A673 (cell line): ENCODE data around the gene BNC2. TPM values are rescaled to one million over a fixed set of nuclear protein-coding genes. Genes with fewer than 3 reads are reported as not detected.
"Not testable (repeated sequence)": the region's sequence is repeated elsewhere in the genome, so short reads cannot be mapped to it uniquely, and the experiment has no call there.

Source experiments
- BruUV-seq: library from RNA; stranded (reverse); fragments of 400-500 nt; replicated peaks from 2 replicates; lab custom pipeline; 2021; lab: Mats Ljungman, UMichigan
- CTCF ChIA-PET: fragments of 300-600 bp; sonication (Branson Sonifier 250); formaldehyde crosslinking; loops from one replicate; lab custom pipeline; 2022; ENCODE audit warnings: antibody characterized with exemption; lab: Charles Lee
- POLR2A ChIA-PET: fragments of 300-600 bp; sonication (Branson Sonifier 250); formaldehyde crosslinking; loops from one replicate; lab custom pipeline; 2022; ENCODE audit warnings: antibody characterized with exemption; ENCODE audit not compliant: low non-redundant PET; lab: Charles Lee
- DNase-seq: peaks from one replicate; pipeline ENCODE4 v3.0.0-alpha.2; 2015; ENCODE audit warnings: low spot score
- H3K27ac ChIP-seq: fragments of 200-600 bp; sonication (generic); 2 replicates; pipeline ENCODE4 v1.5.1; 2016; ENCODE audit warnings: mixed run types, low read depth, mild to moderate bottlenecking, mixed read lengths, antibody characterized with exemption, low read length; ENCODE audit not compliant: poor library complexity, severe bottlenecking
- H3K27me3 ChIP-seq: fragments of 200-600 bp; sonication (generic); replicated peaks from 2 replicates; pipeline ENCODE4 v1.6.1; 2017; ENCODE audit warnings: mixed run types, low read depth, mild to moderate bottlenecking, mixed read lengths, antibody characterized with exemption, low read length; ENCODE audit not compliant: insufficient read depth, poor library complexity
- H3K36me3 ChIP-seq: fragments of 200-600 bp; sonication (generic); 2 replicates; pipeline ENCODE4 v1.6.1; 2016; ENCODE audit warnings: mixed run types, mild to moderate bottlenecking, mixed read lengths, antibody characterized with exemption, low read length; ENCODE audit not compliant: insufficient read depth, poor library complexity, severe bottlenecking
- H3K4me1 ChIP-seq: fragments of 200-600 bp; sonication (generic); 2 replicates; pipeline ENCODE4 v1.6.1; 2017; ENCODE audit warnings: mixed run types, mild to moderate bottlenecking, mixed read lengths, antibody characterized with exemption, low read length; ENCODE audit not compliant: insufficient read depth, poor library complexity, severe bottlenecking
- H3K4me3 ChIP-seq: fragments of 200-600 bp; sonication (generic); 2 replicates; pipeline ENCODE4 v1.5.1; 2016; ENCODE audit warnings: low read depth, mixed run types, mild to moderate bottlenecking, mixed read lengths, low read length; ENCODE audit not compliant: poor library complexity, severe bottlenecking
- H3K9me3 ChIP-seq: fragments of 200-600 bp; sonication (generic); 2 replicates; pipeline ENCODE4 v1.6.1; 2016; ENCODE audit warnings: mixed run types, low read depth, mild to moderate bottlenecking, mixed read lengths, antibody characterized with exemption, low read length; ENCODE audit not compliant: poor library complexity, severe bottlenecking
- CTCF ChIP-seq: fragments of 300-800, 200-600 bp; sonication (generic); conservative IDR thresholded peaks from 2 replicates; pipeline ENCODE4 v1.5.1; 2017; ENCODE audit warnings: low read depth, mild to moderate bottlenecking, antibody characterized with exemption, low read length, moderate library complexity, mixed read lengths
- EZH2 ChIP-seq: fragments of 200-600 bp; sonication (generic); IDR thresholded peaks from 2 replicates; pipeline ENCODE4 v1.6.1; 2017; ENCODE audit warnings: borderline replicate concordance, low read depth, mild to moderate bottlenecking, mixed read lengths, antibody characterized with exemption, low read length; ENCODE audit not compliant: poor library complexity, severe bottlenecking
- intact Hi-C: fragments of 100-400 bp; cut with micrococcal nuclease; formaldehyde crosslinking; loops from one replicate; pipeline ENCODE4 v1.10.0; 2022; ENCODE audit not compliant: unreplicated experiment
- total RNA-seq: library from RNA; stranded (reverse); gene quantifications from 2 replicates; pipeline ENCODE4 v1.2.3, GENCODE V29; 2021

The BNC2 gene
- total RNA-seq, 1 experiment from 2014 or later: 0.45 TPM

- Histone ChIP-seq H3K27ac (no peak overlapping the region), H3K9me3 (no peaks in the 10 kb centered on the region), H3K4me3 (no peak overlapping the region), H3K4me1 (no peaks in the 10 kb centered on the region), H3K36me3 (no peaks in the 10 kb centered on the region), H3K27me3 (no peaks in the 10 kb centered on the region)
- TF ChIP-seq CTCF (no peak), EZH2 (no peak)
- DNase-seq: no peak
- BruUV-seq: no TSS peak
- CTCF ChIA-PET: no interaction called here
- intact Hi-C loops: no loop called here
- POLR2A ChIA-PET: no interaction called here
These were observed 387.7 kb downstream of the BNC2 start for GRCh38 chr9:16482764-16483163.

GRCh38 chr9:16480584-16480983 is 389.9 kb downstream of the BNC2 start:
- intact Hi-C loops, H3K27me3 ChIP-seq, BruUV-seq: not testable (repeated sequence)

GRCh38 chr9:16475996-16476395 is 394.5 kb downstream of the BNC2 start:
- H3K4me3 ChIP-seq: no peak overlapping the region
- no peak overlapping the region for H3K27ac ChIP-seq
- no TSS peak for BruUV-seq
- no peak for TF ChIP-seq EZH2
- no peak for TF ChIP-seq CTCF
- H3K9me3 ChIP-seq: no peaks in the 10 kb centered on the region
- ChIA-PET POLR2A (no interaction called here), CTCF (no interaction called here)
- no peak for DNase-seq
- H3K36me3 ChIP-seq: no peaks in the 10 kb centered on the region
- H3K4me1 ChIP-seq: no peaks in the 10 kb centered on the region
- H3K27me3 ChIP-seq: no peaks in the 10 kb centered on the region
- intact Hi-C loops: no loop called here

More at GRCh38 chr9:16480584-16480983, 389.9 kb downstream of the BNC2 start:
- DNase-seq, H3K36me3 ChIP-seq, CTCF ChIA-PET, POLR2A ChIA-PET, H3K4me3 ChIP-seq, H3K27ac ChIP-seq, H3K4me1 ChIP-seq, H3K9me3 ChIP-seq: not testable (repeated sequence)

- no TSS peak for BruUV-seq
These were observed 395.2 kb downstream of the BNC2 start for GRCh38 chr9:16475257-16475656.

More at GRCh38 chr9:16475257-16475656, 395.2 kb downstream of the BNC2 start:
- ChIA-PET POLR2A (no interaction called here), CTCF (no interaction called here)
- Histone ChIP-seq H3K36me3 (no peaks in the 10 kb centered on the region), H3K27ac (no peak overlapping the region), H3K4me1 (no peaks in the 10 kb centered on the region), H3K4me3 (no peak overlapping the region), H3K9me3 (no peaks in the 10 kb centered on the region), H3K27me3 (no peaks in the 10 kb centered on the region)
- TF ChIP-seq CTCF (no peak), EZH2 (no peak)
- peak; percentile 13 for DNase-seq
- intact Hi-C loops: no loop called here
